Suppressor macrophage treated with lipopolysaccharide for 1 hour (primary cell): ENCODE measurements around the gene ARMC7.
"Not testable (repeated sequence)": the region's sequence is repeated elsewhere in the genome, so short reads cannot be mapped to it uniquely, and the experiment has no call there.

Source experiments
- DNase-seq, 3 donors: peaks; one replicate each; pipeline ENCODE4 v3.0.0-alpha.2; 2020 to 2022

ARMC7 gene

DNA sequence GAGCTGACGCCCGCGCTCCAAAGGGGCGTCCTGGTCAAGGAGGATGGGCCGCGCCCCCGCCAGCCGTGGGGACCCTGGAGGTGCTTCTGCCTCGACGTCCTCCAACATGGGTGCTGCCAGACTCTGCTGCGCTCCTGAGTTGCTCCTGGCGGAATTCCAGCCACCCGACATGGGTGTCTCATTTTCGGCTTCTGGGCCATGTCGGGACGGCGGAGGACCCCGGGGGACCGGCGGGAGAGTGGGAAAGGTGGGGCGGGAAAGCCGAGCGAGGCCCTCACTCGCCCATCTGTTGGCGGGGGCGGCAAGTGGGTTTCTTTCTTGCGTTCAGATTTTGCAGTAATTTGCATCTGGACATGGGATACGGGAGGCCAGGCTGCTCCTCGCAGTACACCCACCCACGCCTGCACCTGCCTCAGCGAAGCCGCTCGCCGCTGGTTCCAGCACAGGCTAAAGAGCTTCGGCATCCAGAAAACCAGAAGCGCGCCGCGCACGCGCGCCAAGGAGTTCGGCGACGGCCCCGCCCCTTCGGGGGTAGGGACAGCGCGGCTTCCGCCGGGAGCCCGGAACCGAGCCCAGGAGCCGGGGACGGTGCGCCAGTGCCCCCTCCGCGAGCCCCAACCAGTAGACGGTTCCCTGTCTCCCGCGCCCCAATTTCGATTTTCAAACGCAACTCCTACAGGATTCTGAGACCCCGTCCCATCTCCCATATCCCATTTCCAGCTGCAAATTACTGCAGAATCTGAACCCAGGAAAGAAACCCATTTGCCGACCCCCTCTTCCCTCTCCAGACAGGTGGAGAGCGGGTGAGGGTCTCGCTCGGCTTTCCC, at the start of gene ARMC7:
Gene ARMC7 (plus strand): TSS at position 563 of the 827 bp plus-strand sequence. CDS start 320 bp downstream, outside the sequence.
- peak; percentile 92 to 97 (median 95) for DNase-seq

DNA sequence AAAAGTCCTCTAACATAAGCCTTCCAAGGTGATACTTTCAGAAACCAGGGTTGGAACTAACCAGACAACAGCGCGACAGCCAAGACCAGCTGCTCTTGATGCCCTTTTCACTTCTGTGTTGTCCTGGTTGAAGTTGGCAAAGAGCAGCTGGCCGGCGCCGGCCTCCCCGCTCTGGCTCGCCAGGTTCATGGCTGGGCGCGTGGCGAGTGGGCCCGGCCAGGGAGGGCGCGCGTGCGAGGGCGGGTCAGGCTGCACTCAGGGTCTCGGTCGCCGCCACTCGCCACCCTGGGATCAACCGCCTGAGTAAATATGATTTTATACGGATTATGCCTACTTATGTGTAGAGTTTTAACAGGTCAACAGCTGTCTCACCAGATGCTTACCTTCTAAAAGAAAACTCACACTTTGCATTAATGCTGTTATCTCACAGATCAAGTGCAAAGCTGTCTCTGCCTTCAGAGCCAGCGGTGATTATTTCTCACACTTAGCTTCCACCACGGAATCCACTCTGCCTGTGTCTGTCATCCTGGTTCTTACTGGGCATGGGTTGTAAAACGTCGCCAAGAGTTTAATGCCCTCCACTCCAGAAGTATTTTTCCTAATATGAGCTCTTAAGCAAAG, 49.2 kb upstream of the ARMC7 start:
- no peak for DNase-seq

DNA sequence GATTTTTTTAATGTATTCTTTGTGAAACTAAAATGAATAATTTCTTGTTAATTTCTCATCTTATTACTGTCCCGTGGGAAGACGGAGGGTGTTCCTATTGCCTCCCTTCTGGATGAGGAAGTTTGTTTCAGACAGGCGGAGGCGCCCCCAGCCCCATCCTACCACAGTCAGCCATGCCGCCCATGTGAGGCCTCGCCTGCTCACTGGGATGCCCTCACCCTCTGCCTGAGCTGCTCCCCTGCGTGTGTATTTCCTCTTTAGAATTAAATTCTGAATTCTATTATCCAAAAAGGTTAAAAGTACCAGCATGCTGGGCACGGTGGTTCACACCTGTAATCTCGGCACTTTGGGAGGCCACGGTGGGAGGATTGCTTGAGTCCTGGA, 48.7 kb upstream of the ARMC7 start:
- no peak for DNase-seq

DNA sequence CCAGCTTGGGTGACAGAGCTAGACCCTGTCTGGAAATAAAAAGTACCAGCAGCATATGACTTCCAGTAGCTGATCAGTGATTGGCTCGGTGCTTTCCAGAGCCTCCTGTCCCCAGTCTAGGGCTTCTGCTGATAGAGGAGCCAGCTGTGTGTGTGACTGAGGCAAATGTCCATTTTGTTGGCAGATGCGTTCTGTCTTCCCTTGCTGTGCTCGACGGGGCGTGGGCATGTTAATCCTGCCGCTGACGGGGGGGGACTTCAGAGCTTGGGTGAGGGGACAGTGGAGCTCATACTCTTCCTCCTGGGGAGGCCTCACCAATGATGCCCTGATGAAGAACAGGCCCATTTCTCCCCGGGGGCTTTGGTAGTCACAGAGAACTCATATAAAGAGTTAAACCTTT, 48.2 kb upstream of the ARMC7 start:
- no peak for DNase-seq

DNA sequence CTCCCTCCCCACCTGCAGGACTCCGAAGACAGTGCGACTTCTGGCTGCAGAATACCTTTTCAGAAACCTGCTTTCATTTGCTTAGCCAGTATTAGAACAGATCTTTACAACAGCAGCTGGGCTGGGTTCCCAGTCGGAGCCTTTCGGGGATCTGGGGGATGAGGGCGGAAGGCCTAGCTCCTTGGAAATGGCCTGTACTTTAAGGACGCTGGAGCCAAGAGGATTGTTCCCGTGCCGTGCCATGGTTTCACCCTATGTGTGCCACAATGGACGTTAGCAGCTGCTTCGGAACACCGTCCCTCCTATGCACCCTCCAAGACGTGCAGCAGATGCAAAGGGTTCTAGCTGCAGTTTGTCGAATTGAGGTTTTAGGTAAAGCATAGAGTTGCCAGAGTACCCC, 46.6 kb upstream of the ARMC7 start:
- DNase-seq: no peak

DNA sequence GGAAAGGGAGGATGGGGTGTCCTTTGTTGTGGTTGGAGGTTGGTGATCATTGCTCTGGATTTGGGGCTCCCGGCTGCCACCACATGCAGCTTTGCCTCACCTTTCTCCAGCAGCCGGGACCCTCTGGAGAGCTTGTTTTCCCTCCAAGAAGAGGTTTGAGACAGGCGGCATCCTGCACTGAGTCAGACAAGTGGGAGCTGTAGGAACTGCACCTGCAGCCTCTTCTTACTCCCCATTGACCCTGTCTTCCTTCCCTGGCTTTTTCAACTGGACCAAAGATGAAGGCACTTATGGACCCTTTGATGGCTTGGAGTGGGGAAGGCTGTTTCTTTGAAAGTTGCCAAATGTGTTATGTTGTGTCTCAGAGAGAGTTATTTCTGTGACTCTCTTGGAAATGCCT, 46.1 kb upstream of the ARMC7 start:
- no peak for DNase-seq

DNA sequence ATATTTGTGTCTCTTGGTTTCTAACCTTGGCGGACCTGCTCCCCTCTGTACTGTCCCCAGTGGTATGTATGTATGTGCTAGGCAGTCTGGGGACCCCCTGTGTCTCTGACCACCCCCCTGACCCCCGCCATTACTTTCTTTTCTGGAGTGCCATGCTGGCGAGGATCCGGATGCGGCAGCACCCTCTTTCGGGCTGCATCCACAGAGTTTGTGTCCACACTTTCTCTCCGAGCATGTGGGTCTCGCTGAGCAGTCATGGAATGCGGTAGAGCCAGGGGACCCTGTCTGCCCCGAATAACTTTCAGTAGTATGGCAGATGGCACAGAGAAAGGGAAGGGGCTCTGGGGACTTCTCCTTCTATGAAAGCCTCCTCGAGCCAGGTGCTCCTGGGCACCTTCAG, 45.7 kb upstream of the ARMC7 start:
- DNase-seq: no peak

DNA sequence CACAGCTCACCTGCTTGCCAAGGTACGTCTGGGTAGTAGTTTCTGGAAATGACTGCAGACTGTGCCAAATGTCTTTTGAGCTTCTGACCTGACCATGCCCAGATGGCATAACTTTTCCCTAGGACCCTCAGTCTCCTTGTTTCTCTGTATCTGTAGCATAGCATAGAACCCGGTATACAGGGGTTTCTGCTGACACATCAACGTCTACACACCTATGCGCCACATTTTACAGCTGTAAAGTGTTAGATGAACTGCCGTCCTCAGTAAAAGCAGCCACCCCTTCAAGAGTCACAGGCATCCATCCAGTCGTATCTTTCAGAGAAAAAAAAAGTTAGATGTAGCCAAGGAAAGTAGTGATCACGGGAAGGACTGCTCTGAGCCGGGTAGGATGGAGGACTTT, 45.3 kb upstream of the ARMC7 start:
- no peak for DNase-seq

DNA sequence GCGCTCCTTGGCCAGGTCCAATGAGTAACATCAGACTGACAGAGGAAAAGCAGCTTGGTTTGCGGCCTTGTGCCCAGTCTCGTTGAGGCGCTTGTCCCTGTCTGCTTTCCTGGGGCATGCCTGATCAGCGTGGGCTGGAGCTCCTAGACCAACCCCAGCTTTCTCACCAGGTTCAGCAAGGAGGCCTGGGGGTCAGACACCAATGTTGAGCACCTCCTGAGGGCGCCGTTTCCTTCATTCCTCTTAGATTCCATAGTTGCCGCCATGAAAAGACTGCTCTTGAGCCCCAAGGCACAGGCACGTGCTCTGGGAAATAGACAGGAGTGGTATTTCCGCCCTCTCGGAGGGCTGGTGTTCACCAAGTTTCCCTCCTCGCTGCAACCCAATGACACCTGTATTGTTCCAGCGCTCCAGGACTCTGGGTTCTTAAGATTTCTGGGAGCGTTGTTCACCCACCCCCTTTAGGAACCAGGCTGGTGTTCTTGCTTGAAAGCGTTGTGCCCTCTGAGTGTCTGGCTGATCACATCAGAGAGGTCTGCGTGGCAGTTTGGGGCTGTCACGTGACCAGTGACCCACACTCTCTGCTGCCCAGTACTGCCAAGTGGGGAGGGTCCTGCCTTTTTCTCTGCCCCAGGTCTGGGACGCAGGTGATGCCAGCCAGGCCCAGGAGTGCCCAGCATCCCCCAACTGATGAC, 44.8 kb upstream of the ARMC7 start:
- DNase-seq: no peak

DNA sequence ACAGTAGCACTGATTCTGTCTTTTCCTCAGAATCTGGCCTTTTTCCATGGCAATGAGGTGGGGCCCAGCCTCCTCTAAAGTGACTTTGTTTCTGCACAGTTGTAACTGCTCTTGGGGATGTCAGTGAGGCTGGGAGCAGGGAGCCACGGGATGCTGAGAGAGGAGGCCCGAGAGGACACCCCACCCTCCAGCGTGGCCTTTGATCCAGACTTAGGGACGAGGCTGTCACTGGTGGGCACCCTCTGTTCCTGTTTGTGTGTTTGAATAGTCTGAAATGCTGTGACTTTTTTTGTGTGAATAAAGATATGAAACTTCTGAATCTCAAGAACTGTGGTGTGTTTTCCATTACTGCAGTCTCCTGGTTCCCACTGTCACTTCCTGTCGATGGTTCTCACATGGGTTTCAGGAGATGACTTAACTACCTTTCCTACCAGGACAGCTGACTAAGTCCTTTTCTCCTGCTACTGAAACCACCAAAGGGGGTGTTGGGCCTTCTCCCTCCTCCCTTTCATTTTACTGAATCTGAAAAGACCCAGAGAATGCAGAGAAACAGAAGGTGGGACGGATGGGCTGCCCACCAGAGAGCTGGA, 44.1 kb upstream of the ARMC7 start:
- peak; percentile 38 to 55 (median 43) for DNase-seq

DNA sequence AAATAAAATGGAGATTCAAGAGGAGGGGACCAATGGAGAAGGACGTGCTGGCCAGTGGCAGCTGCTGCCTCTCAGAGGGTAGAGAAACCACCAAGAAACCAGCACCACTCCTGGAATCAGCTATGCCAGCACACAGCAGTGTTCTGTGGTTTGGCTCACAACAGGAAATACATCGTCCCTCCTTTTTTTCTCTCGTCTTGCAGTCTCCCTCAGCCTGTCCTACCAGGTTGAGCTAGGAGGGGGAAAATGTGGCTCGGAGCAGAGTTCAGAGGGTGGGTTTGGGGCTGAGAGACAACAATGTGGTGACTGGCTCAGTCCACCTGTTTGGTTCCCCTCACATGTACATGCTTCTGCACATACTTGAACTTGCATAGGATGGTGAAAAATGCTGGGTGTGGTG, 41.9 kb upstream of the ARMC7 start:
- DNase-seq: no peak

DNA sequence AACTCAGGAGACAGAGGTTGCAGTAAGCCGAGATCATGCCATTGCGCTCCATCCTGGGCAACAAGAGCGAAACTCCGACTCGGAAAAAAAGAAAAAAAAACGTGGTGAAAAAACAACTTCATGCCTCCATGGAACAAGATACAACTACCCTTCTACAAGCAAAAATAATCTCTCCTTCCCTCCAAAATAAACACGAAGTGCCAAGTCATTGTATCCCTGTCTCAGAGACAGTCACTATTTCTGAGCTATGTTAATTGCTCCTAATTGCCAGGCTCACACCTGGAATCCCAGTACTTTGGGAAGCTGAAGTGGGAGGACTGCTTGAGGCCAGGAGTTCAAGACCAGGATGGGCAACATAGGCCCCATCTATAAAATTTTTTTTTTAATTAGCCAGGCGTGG, 41.0 kb upstream of the ARMC7 start:
- no peak for DNase-seq

DNA sequence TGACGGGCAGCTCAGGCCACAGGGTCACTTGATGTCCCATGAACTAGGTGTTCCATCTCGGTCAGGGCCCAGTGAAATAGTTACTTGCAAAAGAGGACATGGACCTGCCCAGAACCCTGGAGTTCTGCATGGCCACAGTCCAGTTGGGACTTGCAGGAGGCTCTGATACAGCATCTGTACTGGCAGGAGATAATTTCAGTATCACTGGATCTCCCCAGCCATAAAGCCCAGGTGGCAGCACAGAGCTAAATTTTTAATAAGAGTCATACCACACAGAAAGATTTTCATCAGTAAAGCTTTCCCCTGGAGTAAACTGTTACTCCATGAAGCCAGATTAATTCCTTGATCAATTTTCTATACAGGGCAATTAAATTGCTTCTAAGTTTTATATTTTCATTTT, 40.0 kb upstream of the ARMC7 start:
- DNase-seq: peak; percentile 39 to 52 (median 42)

DNA sequence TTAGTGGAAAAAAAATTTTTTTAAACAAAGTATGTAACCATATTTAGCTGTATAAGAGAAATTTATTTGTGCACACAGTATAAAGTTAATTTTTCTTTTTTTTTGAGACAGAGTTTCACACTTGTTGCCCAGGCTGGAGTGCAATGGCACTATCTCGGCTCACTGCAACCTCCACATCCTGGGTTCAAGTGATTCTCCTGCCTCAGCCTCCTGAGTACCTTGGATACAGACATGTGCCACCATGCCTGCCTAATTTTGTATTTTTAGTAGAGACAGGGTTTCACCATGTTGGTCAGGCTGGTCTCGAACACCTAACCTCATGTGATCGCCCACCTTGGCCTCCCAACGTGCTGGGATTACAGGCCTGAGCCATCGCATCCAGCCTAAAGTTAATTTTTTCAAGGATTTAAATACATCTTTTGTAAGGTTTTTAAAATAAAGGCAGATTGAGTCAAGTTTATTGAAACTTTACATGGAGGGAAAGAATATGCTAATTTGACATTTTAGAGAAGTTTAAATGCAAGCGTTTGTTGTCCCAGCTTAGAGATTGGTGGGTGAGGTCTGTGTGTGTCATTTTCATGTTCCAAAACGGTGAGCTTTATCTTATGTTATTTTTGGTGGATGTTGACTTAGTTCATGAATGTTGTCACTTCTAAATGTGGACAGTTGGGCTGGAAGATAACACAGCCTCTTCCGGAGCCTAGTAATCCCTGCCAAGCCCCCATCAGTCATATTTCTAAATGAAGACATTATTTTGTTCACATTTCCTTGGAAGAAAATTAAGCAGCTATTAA, 38.1 kb upstream of the ARMC7 start:
- not testable (repeated sequence) for DNase-seq

DNA sequence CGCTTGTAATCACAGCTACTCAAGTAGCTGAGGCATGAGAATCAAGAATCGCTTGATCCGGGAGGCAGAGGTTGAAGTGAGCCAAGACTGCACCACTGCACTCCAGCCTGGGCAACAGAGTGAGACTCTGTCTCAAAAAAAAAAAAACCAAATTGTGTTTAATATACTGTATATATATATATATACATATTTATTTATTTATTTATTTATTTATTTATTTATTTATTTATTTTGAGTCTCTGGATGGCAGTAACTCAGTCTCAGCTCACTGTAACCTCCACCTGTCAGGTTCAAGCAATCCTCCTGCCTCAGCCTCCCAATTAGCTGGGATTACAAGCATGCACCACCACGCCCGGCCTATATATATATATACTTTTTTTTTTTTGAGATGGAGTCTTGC, 36.9 kb upstream of the ARMC7 start:
- not testable (repeated sequence) for DNase-seq

DNA sequence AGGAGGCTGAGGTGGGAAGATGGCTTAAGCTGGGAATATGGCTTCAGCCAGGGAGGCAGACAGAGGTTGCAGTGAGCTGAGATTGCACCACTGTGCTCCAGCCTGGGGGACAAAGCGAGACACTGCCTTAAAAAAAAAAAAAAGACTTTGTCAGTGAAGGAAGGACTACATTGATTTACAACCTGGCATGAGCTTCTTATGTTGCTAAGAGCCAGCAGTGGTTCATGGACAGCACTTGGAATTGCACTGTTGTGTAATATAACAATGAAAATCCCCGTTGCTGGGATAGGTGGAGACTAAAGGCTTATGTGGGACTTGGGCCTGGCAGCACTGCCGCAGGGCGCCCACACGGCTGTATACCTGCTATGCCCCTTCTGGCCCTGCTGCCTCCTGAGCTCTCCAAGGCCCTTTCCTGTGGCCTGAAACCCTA, 36.1 kb upstream of the ARMC7 start:
- DNase-seq: no peak

DNA sequence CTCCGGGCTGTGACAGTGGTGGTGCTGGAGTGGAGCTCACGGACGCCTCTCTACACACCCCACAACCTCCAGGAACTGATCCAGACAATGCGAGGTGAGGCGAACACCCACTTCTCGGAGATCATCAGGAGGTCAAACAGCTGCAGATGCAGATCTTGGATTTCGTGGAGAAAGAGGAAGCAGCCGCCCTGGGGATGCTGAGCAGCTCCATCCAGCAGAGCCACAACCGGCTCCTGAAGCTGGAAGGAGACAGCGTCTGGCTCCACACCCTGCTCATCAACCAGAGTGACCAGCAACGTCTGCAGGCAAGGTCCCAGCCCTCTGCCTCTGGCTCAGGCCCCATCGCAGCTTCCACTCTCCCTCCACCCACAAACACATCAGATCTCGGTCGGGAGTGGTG, 35.2 kb upstream of the ARMC7 start:
- peak in 1 of 3 donors; percentile 27 for DNase-seq

DNA sequence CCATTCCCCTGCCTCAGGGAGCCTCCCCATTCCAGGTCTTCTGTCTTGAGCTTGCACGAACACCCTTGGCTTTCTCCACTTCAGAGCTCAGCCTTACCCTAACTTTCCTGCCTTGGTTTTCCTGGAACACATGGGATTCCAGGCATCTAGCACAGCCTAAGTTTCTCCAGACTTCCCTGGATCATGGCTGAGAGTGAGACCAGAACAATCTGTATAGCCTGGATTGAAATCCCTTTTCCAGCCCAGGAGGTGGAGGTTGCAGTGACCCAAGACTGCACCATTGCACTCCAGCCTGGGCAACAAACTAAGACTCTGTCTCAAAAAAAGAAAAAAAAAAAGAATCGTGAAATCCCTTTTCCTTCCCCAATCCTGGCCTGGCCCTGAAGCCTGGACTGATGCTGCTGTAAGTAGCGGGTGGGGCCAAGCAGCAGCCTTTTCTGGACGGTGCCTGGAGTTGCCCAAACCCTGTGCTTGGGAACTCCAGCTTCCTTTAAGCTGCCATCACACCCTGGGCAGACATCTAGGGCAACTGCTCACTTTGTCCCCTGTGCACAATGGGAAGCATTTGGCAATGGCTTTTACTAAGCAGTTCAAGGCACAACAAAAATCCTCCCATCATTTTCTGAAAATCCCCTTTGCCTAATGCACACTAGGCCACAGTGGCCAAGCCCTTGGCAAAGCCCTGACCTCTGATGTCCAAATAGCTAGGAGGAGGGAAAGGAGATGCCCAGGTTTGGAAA, 34.0 kb upstream of the ARMC7 start:
- DNase-seq: peak; percentile 86 to 92 (median 90)

DNA sequence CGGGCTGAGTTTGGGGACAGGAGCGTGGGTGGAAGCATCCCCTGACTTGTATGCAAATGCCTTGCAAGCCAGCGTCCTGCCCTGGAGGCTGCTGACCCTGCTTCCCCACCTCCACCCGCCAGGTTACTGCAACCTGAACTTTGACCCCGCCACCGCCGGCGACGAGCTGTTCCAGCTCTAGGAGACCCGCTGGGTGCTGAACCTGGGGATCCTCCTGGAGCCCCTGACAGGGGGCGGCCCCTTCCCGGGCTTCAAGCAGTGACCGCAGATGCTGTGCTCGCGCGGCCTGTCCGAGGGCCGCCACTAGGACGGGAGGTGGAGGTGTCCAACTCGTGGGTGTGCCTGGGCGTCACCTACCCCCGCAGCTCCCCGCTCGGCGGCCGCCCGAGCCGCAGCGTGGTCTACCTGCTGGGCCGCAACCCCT, 32.7 kb upstream of the ARMC7 start:
- DNase-seq: no peak

DNA sequence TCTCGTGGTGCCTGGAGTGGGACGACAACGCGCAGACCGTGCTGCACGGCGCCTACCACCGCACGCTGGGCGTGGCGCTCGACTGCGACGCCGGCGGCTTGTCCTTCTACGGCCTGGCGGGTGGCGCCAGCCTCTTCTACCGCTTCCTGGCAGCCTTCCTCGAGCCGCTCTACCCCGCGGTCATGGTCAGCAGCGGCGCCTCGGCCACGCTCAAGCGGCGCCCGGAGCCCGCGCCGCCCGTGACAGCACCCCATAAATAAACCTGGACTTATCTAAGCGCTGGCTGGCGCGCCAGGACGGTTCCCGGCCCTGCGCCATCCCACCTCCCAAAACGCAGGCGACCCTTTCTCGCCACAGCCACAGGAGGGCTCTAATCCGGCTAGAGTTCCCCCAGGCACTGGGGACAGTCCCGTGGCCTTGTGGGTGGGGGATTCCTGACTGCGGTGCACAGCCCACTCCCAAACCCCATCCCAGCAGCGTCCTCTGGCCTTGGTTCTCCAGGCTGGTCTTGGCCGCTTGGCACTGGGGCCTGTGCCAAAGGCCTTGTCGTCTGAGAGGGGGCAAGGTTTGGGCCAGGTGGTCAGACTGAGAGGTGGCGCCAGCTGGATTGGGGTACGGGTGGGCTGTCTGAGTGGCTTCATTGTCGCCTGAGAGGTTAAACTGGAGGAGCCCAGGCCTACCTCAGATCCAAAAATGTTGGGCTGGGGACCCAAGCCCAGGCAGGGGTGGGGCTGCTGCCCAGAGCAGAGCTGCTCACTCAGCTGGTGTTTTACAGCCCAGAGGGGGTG, 32.1 kb upstream of the ARMC7 start:
- peak; percentile 66 to 83 (median 77) for DNase-seq
